PC-9 (cell line): ENCODE results near the gene BICDL2.

ENCODE experiments used
- CTCF ChIP-seq: fragments of 200-600 bp; sonication (generic); conservative IDR thresholded peaks from 2 replicates; pipeline ENCODE4 v1.6.1; 2017; ENCODE audit warnings: mixed run types, antibody characterized with exemption, mild to moderate bottlenecking, moderate library complexity
- EZH2 ChIP-seq: fragments of 200-600 bp; sonication (generic); IDR thresholded peaks from 2 replicates; pipeline ENCODE4 v1.8.0; 2017; ENCODE audit warnings: antibody characterized with exemption, low read depth

- TF ChIP-seq CTCF (no peak), EZH2 (no peak)
Observed at GRCh38 chr16:3012828-3013420, 23.8 kb downstream of the BICDL2 start, which contains the start of gene CLDN9.
